ENCODE data around the gene TMEM134.
A peak's percentile ranks its signal among the peaks of the same experiment; 100 is the strongest.
"Not testable (repeated sequence)": the region's sequence is repeated elsewhere in the genome, so short reads cannot be mapped to it uniquely, and the experiment has no call there.

The TMEM134 gene

GRCh38 chr11:67438158-67438902, 30.7 kb downstream of the TMEM134 start:
- peak; percentile 57 for DNase-seq (ENCODE audit: low read depth)

GRCh38 chr11:67437809-67438157, 31.3 kb downstream of the TMEM134 start:
- no peak for DNase-seq (ENCODE audit: low read depth)

GRCh38 chr11:67437082-67437808, 31.8 kb downstream of the TMEM134 start, which contains the start of gene PTPRCAP:
TSS of gene PTPRCAP (minus strand) at chr11:67437682. CDS start at chr11:67437619, 63 bp downstream.
- peak; percentile 61 for DNase-seq (ENCODE audit: low read depth)

- no peak for DNase-seq (ENCODE audit: low read depth)
These were observed 32.5 kb downstream of the TMEM134 start for GRCh38 chr11:67436459-67437081.

- no peak for DNase-seq (ENCODE audit: low read depth)
These were observed 33.2 kb downstream of the TMEM134 start for GRCh38 chr11:67435727-67436458.

GRCh38 chr11:67435031-67435726, 33.9 kb downstream of the TMEM134 start:
- DNase-seq (ENCODE audit: low read depth), result no peak

- DNase-seq (ENCODE audit: low read depth), result no peak
These were observed 34.6 kb downstream of the TMEM134 start for GRCh38 chr11:67434395-67434881.

GRCh38 chr11:67433536-67434394, 35.3 kb downstream of the TMEM134 start:
- DNase-seq (ENCODE audit: low read depth), result no peak

- no peak for DNase-seq (ENCODE audit: low read depth)
These were observed 36.2 kb downstream of the TMEM134 start for GRCh38 chr11:67432655-67433349.

- DNase-seq (ENCODE audit: low read depth), result no peak
These were observed 37.5 kb downstream of the TMEM134 start for GRCh38 chr11:67431346-67432249.

- no peak for DNase-seq (ENCODE audit: low read depth)
These were observed 39.3 kb downstream of the TMEM134 start for GRCh38 chr11:67429722-67430121.

- no peak for DNase-seq (ENCODE audit: low read depth)
These were observed 39.9 kb downstream of the TMEM134 start for GRCh38 chr11:67429038-67429668.

GRCh38 chr11:67428052-67429001, 40.7 kb downstream of the TMEM134 start, which contains the start of gene RPS6KB2:
TSS of gene RPS6KB2 (plus strand) at chr11:67428494. CDS start at chr11:67428546, 52 bp downstream.
- DNase-seq (ENCODE audit: low read depth), result peak; percentile 99

GRCh38 chr11:67427364-67427859, 41.6 kb downstream of the TMEM134 start:
- DNase-seq (ENCODE audit: low read depth), result not testable (repeated sequence)

- no peak for DNase-seq (ENCODE audit: low read depth)
These were observed 45.0 kb downstream of the TMEM134 start for GRCh38 chr11:67423891-67424613.

GRCh38 chr11:67423466-67423865, 45.6 kb downstream of the TMEM134 start:
- no peak for DNase-seq (ENCODE audit: low read depth)

Measured in stimulated activated CD8-positive, alpha-beta memory T cell treated with anti-CD3 and anti-CD28 coated beads, Interleukin-12 subunit alpha, Interleukin-12 subunit beta, amount 100 ng/mL, for 4 hours (primary cell).